CD4-positive, alpha-beta T cell treated with Interleukin-17A for 4 hours (primary cell): Measurements from ENCODE around the gene ZNF341.

Experiments used
- DNase-seq: peaks from one replicate; pipeline ENCODE4 v3.0.0-alpha.2; 2020; ENCODE audit warnings: mixed read lengths

ZNF341 gene

DNA sequence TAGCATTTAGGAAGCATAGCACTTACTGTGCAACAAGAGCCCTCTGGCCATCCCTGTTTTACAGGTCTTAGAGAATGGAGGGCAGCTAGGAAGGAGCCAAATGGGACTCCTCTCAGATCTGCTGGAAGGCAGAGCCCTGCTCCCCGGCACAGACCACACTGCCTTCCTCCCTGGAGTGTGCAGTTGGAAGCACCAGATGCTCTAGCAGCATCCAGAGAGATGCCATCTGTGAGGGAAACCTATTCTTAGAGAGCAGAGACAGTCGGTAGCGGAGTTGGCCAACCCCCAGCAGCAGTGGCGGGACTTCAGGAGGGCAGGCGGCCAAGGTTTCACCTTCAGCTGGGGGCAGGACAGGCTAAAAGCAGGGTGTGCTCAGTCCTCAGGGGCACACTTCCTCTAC lies 28.9 kb upstream of the ZNF341 start:
- no peak for DNase-seq

DNA sequence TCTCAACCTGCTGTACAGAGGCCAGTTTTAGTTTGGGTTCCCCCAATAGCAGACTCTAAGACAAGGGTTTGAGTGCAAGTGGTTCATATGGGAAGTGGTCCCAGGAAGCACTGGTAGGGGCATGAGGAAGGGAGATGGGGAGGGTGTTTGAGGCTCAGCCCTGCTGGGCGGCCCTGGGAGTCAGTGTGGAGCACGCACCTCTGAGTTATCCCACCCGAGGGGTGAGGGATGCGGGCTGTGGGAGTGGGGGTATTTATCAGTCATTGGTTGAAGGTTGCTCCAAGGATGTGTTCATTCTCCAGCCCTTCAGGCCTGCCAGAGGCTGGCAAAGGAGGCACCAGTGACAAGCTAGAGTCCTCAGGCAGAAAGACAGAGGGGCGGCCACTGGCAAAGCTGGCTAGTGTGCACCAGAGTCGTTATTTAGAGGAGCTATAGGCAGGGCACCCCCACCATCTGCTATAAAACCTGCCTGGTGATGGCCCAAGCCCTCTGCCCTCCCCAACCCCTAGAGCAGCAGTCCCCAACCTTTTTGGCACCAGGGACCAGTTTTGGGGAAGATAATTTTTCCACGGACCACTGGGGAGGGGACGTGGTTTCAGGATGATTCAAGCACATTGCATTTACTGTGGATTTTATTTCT lies 28.2 kb upstream of the ZNF341 start:
- DNase-seq, result no peak

DNA sequence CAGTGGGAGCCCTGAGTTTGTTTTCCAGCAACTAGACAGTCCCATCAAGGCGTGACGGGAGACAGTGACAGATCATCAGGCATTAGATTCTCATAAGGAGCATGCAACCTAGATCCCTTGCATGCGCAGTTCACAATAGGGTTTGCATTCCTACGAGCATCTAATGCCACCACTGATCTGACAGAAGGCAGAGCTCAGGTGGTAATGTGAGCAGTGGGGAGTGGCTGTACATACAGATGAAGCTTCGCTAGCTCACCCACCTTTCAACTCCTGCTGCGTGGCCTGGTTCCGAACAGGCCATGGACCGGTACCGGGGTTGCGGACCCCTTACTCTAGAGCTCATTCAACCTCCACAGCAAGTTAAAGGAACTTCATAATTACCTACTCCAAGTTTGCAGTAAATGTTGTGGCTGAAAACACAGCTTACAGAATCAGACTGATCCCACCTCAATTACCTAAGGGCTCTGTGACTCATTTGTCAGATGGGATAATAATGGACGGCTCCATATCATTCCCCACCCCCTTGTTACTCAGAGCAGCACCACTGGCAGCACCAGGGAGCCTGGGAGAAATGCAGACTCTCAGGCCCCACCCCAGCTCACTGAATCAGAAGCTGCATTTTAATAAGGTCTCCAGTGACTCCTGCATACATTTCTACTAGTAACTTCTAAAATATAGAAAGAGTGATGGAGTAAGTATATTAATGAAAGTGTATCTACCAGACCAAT lies 27.4 kb upstream of the ZNF341 start:
- no peak for DNase-seq

DNA sequence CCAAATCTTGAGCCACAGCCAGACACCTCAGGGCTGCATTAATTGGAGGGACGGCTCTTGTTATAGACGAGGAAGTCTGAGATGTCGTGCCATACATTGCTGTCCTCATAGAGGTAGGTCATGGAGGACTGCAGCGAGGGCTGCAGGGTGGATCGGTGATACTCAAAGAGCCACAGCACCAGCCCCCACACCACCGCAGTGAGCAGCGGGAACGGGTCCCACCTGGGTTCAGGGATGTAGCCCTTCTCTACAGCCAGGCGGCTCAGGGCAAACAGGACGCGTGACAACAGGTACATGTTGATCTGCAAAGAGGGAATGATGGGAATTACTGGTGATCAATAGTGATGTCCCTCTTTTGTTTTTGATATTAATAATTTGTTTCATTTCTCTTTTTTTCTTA lies 24.1 kb upstream of the ZNF341 start:
- no peak for DNase-seq

GRCh38 chr20:33709398-33709797 lies 22.4 kb upstream of the ZNF341 start:
- DNase-seq, result no peak

- no peak for DNase-seq
Measured at GRCh38 chr20:33709905-33710541, 21.8 kb upstream of the ZNF341 start.

DNA sequence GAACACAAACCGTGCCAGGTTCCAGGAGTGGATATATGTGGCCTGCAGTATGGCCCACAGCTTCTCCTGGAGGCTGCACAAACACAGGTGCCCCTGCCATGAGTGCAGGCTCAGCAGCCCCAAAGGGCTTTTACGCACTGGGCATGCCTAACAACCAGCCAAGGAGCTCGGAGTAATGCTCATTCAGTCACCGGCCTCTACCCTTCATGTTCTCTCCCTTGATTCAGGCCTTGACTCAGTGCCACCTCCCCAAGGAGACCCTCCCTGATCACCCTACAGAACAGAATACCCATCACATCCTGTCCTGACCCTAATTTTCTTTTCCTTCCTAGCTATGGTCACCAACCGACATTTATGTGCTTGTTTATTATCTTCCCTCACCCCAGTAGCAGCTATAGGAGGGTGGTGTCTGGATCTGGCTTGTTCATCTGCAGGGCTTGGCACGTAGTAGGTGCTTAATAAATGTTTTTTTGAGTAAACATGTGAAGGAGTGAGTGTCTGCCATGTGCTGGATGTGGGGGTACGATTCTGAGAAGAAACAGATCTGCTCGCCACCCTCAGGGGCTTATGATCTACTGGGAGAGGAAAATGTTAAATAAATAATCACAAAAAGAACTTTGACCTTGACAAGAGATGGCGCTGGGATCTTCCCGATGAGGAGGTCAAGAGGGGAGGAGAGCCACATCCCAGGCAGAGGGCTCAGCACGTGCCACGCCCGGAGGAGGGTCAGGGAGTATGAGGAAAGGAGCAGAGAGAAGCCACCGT lies 20.9 kb upstream of the ZNF341 start:
- no peak for DNase-seq

DNA sequence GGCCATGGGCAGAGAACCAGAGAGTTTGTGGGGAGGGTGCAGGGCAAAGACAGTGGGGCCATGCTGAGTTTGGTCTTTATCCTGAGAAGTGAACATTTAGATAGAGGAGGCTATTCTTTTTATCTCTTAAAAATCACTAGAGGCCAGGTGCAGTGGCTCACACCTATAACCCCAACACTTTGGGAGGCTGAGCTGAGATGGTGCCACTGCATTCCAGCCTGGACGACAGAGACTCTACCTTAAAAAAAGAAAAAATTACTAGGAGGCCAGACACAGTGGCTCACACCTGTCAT lies 20.4 kb upstream of the ZNF341 start:
- DNase-seq, result no peak

DNA sequence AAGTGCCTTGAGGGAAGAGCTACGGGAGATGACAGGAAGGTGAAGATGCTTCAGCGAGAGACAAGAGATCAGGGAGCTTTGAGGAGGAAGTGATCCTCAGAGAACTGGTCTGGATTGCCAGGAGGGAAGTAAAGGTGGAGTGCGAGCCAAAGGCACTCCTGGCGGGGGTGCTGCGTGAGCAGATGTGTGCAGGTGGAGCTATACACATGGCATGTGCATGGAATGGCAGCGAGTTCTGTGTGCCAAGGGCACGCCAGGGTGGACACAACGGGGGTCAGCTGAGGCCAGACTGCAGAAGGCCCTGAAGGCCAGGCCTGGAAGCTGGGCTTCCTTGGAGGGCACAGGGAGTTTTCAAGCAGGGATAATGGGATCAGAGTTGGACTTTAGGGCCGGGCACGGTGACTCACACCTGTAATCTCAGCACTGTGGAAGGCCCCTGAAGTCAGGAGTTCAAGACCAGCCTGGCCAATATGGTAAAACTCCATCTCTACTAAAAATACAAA lies 17.9 kb upstream of the ZNF341 start:
- DNase-seq, result no peak

- no peak for DNase-seq
Measured at GRCh38 chr20:33716498-33716897, 15.3 kb upstream of the ZNF341 start.

GRCh38 chr20:33719277-33719988 lies 12.4 kb upstream of the ZNF341 start:
- no peak for DNase-seq

- peak; percentile 88 for DNase-seq
Measured at GRCh38 chr20:33719989-33720709, 11.6 kb upstream of the ZNF341 start, which contains the start of gene PXMP4. TSS of gene PXMP4 (minus strand) at chr20:33720310. CDS start at chr20:33720207, 103 bp downstream.

- no peak for DNase-seq
Measured at GRCh38 chr20:33721391-33722140, 10.2 kb upstream of the ZNF341 start.

- DNase-seq, result no peak
Measured at GRCh38 chr20:33724439-33725094, 7.2 kb upstream of the ZNF341 start.

DNA sequence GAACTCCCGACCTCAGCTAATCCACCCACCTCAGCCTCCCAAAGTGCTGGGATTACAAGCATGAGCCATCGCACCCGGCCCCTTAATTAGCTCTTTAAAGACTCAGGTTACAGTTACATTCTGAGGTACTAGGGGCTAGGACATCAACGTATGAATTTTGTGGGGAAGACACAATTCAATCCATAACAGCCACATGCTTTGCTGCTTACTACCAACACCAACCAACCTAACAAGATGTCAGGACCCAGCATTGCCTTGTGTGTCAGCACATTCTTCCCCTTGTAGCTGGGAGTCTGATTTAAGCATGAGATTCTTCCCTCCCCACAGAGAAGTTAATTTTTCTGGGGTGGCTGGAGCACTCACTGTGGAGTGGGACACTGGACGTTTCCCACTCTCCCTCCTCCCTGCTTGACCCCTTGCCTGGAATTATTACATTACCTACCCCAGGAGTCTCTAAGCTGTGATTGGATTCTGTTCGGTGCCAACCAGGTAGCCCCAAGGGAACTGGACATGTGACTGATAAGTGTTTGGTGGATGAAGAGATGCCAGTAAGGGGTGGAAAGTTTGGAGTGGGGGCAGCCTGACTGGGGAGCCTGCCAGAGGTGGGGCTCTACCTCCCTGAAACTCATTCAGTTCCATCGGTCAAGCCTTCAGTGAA lies 6.1 kb upstream of the ZNF341 start:
- no peak for DNase-seq

DNA sequence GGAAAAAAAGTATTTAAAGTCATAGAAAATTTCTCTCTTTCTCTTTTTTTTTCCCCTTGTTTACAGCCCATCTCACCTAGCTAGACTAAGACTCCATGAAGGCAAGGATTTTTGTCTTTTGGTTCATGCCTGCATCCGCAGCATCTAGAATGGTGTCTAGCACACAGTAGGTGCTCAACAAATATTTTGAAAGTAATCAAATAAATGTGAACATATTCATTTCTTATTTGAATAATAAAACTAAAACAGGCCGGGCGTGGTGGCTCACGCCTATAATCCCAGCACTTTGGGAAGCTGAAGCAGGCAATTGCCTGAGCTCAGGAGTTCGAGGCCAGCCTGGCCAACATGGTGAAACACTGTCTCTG lies 4.7 kb upstream of the ZNF341 start:
- DNase-seq, result no peak

DNA sequence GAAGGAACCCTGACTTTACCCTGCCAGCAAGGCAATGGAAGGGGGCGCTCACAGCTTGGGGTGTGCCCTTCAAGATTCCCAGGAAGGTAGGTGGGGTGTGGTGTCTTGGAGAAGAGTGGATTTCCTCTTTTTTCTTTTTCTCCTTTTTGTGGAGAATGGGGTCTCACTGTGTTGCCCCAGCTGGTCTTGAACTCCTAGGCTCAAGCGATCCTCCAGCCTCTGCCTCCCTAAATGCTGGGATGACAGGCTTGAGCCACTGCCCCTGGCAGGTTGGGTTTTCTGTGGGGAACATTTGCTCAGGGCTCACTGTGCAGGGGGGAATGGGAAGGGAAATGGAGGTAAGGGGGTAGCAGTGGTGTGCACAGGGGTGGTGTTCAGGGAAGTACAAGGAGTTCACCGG lies 4.0 kb upstream of the ZNF341 start:
- no peak for DNase-seq

DNA sequence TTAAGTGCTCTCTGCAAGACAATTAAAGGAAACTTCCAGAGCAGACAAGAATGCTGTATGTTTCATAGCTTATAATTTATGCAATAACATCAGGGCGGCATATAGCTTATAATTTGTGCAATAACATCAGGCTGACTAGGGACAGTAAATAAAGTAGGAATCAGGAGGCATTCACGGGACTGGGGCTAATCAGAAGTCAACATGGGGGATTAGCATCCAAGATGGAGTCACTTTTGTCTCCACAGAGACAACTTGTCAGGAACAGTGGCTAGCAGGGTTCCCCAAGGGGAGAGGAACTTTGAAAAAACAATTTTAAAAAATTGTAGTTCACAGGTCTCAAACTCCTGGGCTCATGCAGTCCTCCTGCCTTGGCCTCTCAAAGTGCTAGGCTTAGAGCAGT lies 3.3 kb upstream of the ZNF341 start:
- no peak for DNase-seq

DNA sequence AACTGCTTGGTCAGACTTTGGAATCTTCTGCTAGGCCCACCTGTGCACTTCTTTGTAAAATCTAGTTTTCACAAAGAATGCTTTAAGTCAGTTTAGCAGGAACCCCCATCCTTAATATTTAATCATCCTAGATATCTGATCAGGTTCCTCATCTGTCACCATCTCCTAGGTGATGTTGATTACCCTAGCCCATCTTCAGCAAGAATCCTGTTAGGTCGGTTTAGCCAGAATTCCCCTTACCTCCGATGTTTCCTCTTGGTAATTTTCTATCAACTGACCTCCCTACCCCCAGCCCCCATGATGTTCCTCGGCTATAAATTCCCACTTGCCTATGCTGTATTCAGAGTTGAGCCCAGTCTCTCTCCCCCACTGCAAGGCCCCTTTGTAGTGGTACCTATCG lies 2.7 kb upstream of the ZNF341 start:
- DNase-seq, result no peak
